Measurements from ENCODE around the gene TMEM108.

The TMEM108 gene

DNA sequence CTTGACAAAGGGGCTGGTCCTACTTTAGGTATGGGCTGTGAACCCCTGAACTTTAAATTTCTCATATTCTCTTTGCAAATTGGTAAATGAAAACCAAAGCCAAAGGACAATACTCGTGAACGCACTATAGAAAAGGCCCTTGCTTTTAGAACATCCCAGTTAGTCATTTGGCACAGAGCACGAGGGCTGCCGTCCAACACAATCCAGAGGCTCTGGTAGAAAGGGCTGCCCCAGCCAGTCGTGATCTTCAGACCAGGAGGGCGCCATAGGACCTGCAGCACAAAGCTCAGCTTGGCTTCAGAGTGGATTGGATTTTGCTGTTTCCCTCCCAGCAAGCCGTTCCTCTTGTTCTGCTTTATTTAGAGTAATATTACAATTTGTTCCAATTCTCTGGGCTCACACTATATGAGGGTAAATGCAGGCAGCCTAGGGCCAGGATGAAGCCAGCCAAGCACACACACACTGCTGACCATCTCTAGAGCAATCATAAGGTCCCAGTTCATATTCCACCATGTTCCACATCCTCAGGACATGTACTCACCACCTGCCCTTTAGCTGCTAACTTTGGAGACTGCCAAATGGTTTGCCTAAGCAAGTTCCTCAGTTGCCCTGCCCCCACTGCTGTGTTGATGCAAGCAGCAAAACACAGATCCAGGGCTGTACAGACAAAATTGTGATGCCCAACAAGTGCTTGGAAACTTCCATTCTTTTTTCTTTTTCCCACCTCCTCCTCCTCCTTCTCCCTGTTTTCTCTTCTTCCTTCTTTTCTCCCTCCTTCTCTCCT, 355.7 kb downstream of the TMEM108 start:
- no peak for DNase-seq

DNA sequence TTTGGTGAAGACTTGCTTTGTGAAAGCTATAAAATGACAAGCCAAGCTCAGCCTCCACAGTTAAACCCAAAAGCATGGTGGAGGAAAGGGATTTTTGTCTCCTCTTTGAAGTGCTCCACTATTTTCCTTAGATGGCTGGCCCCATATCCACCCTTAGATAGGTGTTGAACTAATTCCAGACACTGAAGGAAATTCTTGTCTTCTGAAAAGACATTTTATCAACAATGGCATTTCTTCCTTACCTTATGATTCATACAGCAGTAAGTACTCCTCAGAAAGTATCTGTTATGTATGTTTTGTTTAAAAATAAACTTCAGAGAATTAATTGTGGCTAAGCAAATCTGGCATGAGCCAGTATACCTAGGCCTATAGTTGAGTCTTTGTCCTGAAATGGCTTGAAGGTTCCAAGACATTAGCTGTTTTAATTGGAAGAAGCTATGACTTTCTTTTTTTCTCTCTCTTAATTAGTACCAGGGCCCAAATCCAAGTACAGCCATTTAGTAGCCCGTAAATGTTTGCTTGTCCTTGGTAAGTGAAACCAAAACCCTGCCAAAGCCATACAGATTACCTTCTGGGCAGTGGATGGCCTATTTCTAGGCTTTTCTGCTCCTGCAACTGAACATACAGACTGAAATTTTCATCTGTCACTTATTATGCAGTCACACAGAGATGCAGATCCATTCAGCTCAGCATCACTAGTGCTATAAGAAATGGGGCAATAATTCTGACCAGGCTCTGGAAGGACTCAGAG, 356.5 kb downstream of the TMEM108 start:
- no peak for DNase-seq

DNA sequence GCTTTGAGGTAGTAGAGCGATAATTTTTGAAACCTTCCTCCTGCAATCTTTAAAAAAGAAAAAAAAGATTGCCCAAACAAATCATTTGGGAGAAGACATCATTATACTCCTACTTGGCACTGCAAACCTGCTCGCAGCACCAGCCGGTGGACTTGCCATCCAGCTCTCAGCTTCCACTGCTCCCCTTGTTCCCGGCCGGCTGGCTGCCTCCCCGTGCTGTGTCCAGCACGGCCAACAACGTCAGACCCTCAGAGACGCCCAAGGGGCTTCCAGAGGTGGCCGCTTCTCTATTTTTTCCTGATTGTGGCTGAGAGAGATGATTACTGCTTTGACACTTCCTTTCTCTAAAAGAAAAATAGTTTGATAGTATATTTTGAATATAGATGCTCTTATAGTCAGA, 358.7 kb downstream of the TMEM108 start:
- DNase-seq: no peak

DNA sequence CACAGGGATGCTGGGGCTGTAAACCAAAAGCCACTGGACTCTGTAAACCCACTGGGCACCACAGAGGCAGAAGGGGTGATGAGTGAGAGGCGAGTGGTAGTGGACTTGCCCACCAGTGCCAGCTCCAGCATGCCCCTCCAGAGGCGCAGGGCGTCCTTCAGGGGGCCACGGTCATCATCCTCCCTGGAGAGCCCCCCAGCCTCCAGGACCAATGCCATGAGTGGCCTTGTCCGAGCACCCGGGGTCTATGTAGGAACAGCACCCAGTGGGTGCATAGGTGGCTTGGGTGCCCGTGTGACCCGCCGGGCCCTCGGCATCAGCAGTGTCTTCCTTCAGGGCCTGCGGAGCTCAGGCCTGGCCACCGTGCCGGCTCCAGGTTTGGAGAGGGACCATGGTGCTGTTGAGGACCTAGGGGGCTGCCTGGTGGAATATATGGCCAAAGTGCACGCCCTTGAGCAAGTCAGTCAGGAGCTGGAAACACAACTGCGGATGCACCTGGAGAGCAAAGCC, 361.9 kb downstream of the TMEM108 start, which contains the start of gene BFSP2:
Gene BFSP2 (plus strand): TSS at position 51 of the 510 bp plus-strand sequence. CDS start 28 bp downstream, at position 79.
- DNase-seq: no peak

DNA sequence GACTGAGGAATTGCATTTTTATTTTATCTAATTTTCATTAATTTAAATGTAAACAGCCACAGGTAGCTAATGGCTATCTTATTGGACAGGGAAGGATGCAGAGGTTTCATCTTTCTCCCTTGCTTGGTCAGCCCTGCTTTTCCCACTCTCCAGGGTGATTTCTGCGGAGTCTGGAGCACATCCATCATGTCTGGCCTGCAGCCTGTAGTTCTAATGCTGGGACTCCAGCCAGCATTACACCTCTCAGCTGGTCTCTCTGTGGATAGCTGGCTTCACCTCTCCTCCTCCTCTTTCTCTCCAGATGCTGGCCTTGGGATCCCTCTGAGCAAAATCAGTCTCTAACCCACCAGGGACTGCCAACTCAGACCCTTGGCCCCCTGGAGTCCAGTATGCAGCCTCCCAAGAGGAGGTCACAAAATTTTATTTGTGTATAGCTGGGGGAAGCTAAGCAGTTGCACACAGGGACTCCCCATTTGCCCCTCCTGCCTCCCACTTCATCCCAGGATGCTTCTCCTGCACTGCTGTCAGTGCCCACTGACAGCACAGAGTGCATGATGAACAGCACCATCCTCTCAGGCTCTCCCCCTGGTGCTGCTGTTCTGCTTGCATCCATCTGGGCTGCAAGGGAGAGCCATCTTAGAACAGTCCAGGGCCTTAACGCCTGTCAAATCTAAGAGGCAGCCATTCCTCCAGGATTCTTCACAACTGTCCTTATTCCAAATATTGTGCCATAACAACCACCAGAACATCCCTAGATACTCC, 363.4 kb downstream of the TMEM108 start:
- DNase-seq: no peak

DNA sequence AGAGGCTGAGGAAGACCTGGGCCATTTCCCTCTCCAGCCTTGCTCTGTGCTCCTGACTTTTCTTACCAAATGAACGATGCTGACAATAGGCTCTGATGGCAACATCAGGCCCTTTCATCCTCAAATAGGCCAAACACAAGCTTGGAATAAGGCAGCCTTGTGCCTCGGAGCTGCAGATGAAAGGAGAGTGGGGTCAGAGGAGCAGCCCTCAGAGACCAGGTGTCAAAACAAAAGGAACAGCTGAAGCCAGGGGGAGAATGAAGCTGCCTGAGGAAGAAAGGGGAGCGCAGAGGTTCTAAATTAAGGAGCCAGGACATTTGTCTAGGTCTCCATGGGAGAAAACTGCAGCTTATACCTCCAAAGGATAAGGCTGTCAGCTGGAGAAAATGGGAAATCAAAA, 366.7 kb downstream of the TMEM108 start:
- no peak for DNase-seq

DNA sequence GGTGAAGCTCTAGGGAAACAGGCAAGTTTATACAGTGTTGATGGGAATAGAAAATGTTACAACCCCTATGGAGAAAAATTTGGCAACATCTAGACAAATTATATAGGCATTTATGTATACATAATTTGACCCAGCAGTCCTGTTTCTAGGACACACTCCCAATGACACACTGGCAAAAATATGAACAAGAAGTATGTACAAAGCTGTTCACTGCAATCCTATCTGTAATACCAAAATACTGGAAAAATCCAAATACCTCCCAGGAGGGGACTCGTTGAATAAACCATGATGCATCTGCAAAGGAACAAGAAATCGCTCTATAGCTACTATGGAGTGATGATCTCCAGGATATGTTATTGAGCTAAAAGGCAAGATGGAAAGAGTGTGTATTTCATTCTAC, 370.2 kb downstream of the TMEM108 start:
- DNase-seq: no peak

DNA sequence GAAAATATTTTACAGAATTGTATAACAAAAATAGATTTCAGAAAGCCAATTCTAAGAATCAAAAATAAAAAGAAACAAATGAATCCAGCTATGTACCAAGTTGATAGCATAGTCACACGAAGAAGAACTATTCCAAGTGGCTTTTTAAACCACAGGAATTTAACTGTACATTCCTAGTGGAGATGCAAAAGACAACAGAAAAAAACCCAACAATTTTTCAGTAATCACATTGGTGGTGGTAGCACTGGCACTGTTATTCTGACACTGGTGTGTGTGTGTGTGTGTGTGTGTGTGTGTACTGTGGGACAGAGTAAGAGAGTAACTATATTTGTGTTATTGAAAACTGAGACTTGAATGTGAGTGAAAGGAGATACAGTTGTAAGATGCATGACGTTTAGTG, 370.8 kb downstream of the TMEM108 start:
- DNase-seq: no peak

DNA sequence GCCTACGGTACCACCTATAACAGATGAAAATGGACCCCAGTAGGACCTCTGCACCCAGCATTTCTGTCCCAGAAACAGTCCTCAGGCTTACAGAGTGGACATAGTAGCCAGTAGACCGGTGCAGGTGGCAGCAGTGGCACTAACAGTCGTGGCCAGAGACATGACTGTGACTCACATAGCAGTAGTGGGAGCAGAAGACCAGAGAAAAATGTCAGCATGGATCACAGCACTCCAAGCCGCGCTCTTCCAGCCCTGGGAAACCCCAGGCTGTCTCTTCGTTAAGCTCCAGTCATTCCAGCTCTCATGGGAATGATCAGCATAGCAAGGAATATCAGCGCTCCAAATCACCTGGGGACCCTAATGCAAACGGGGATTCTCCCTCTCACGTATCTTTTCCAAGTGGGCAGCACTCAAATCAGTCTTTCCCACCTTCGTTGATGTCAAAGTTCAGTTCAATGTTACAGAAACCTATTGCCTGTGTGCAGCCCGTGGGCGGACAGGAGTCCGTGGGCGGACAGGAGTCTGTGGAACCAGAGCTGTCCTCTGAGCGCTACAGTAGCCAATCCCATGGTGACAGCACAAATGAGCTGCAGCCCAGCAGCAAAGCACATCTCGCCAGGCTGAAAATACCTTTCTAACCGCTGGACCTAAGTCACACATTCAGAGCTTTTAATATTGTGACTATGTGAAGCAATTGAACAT, 372.2 kb downstream of the TMEM108 start:
- DNase-seq: no peak

DNA sequence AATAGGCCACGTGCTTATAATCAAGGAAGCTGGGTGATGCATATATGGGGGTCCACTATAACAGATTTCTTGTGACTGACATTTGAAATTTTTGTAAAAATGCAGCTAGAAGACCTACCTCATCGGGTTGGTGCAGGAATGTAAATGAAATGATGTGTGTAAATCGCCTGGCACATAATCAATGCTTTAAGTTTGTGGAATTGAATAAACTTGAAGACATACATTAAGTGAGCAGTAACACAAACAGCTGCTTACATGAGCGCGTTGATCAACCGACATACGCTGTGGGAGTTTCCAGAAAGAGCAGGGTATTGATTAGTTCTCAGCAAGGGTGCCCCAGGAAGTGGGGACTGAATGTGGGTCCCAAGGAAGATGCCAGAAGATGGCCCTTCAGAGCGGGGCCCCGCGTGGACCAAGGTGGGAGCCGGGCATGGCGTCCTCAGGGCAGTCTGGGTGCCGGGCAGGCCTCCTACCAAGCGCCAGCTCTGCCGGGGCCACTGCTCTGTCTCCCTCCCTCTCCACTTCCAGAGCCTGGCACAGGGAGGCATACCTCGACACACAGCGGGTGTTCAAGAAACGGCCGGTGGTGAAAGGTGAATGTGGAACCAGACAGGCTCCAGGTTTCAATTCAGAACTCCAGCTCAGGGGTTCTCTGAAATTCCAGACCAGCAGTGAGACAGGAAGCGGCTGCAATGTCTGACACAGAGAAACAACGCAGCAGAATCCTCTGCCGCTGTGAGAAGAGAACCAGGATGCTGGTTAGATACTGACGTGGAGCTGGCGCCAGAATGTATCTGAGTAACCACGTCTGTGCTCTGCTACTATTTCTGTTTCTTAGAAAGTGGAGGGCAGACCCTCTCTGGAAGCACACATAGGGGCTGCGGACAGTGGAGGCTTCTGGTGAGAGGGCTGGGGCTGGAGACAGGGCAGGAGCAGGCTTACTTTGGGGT, 374.3 kb downstream of the TMEM108 start:
- no peak for DNase-seq

DNA sequence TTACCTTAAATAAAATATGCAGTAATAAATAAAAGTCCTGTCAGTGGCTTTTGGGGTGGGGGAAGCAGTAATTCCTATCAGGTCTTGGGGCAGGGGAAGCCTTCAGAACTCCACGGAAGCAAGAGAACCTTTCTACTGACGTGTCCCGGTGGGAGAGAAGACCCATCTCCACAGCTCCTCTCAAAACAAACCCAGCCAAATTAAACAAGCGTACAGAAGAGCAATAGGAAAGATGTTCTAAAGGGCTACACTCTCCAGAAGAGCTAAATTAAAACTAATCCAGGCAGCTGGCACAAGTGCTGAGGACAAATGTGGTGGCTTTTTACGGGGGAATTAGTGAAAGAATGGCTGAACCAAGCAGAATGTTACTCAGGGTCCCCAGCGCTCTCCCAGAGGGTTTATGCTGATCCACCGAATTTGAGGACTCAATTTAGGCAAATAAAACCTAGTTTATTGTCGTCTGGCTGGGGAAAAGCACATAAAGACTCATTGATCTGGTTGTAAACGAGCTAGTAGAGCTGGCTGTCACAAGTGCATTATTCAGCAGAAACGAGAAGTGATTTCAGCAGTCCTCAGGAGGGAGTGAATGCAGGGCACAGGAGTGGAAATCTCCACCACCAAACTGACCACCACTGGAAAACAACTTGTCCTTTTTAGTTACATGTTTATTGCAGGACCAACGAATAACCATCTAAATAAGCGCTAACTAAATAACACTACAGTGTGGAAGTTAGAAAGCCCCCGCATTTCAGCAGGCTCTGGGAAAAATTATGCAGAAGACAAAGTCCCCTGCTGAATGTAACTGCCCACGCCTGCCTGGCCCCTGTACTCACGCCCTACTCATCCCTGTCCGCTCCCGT, 375.2 kb downstream of the TMEM108 start:
- no peak for DNase-seq

DNA sequence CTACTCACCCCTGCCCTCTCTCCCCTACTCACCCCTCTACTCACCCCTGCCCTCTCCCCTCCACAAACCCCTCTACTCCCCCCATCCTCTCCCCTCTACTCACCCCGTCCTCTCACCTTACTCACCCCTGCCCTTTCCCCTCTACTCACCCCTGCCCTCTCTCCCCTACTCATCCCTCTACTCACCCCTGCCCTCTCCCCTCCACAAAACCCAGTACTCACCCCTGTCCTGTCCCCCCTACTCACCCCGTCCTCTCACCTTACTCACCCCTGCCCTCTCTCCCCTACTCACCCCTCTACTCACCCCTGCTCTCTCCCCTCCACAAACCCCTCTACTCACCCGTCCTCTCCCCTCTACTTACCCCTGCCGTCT, 375.8 kb downstream of the TMEM108 start:
- no peak for DNase-seq

DNA sequence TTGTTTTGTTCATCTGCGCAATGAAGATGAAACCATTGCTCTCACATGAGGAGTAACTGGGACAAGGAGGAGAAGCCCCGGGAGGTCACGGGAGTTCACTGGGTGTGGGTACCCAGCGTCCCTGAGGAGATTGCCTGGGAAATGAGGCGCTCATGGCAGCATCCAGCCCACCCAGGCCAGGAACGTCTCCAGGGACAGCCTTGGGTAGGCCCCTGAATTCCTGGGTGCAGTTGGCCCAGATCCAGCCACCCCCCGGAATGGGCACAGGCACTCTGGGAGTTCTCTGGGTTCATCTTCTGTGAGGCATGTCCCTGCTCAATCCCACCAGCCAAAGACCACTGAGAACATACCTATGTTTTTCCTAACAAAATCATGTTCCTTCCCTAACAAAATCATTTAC, 380.2 kb downstream of the TMEM108 start:
- no peak for DNase-seq

DNA sequence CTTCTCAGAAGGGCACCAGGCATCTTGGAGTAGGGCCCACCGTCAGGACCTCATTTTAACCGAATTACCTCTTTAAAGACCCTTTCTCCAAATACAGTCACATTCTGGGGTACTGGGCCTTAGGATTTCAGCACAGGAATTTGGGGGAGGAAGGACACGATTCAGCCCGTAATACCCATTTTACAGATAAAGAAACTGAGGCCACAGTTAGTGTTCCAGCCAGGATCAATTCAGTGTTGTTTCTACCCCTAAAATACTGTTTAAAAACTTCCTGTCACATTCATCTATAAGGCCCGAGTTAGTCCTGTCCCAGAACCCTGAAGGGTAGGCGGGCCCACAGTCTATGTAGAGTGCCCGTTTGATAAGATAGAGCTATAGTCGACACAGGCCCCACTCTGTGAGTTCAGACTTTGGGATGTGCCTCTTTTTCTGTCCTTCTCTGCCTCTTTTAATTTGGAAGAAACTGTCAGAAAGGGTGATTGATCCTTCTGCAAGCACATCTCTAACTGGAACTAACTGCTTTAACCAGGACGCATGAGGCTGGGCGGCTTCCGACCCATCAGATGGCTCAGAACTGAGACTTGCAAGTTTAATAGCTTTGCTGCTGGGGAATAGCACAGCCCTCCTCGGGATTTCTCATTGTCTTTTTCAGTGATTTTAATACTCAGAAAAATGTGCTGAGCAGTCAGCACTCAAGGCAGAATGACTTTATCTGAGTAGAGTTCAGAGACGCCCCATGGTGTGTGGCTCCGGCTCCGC, 381.1 kb downstream of the TMEM108 start:
- no peak for DNase-seq

DNA sequence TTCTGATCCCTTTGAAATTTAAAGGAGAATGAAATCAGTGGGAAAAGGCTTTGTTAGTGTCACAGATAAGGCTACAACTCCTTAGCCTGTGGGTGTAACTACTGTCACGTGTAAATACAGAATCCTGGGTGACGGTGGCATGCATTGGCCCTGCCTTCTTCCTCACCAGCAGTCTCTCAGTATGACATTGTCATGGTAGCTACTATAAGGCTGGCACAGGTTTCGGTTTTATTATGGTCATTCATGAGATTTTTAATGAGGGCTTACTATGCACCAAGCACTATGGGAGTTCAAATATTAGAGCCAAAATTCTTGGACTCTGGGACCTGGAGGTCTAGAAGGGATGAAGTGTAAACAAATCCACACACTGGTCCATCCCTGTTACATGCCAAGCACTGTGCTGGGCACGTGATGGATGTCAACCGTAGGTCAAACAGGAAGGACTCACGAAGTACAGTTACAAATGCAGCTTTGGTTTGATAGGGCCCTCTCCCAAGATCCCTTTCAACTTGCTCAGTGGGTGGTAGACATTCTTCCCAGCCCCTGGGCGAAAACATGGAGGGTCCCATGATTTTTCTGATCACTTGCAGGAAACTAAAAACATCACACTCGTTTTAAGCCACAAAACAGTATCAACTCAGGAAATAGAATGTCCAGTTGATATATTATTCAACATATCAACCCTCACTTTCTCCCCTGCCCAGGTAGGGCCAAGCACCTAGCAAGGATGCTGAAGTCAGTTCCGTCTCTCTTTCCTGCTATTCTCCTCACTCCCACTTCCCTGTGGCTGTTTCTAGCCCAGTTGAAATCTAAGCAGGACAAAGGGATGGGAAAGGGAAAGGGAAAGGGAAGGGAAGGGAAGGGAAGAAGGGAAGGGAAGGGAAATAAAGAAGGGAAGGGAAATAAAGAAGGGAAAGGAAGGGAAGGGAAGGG, 387.0 kb downstream of the TMEM108 start:
- no peak for DNase-seq

DNA sequence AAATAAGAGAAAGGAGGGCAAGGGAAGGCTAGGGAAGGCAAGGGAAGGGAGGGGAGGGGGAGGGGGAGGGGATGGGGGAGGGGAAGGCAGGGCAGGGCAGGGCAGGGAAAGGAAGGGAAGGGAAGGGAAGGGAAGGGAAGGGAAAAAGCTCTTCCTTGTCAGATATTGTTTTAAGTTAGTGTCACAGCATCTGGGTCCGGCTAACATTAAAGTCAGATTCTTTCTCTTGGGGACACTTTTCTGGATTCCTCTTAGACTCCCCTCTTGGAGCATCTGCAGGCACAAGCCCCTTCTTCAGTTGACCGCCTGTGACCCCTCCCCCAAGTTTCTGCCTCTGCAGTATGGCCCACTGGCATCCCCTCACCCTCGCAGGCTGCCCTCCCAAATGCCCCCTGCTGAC, 387.7 kb downstream of the TMEM108 start:
- DNase-seq: no peak

DNA sequence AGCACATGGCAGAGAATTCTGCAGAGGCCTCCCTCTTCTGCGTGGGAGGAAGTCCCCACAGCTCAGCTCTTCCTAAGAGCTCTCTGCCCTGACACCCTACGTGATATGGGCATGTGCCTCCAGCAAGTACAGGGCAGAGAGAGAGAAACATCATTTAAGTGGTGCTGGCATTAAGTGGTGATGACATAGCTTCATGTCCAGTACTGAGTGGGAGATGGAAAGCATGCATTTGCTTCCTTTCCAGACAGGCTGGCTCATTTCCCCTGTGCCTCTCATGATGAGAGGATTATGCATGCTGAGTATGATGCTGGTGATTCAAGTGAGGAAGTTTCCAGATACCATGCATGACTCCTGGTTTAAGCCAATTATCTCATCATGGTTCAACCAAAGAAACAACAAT, 388.5 kb downstream of the TMEM108 start:
- DNase-seq: no peak

DNA sequence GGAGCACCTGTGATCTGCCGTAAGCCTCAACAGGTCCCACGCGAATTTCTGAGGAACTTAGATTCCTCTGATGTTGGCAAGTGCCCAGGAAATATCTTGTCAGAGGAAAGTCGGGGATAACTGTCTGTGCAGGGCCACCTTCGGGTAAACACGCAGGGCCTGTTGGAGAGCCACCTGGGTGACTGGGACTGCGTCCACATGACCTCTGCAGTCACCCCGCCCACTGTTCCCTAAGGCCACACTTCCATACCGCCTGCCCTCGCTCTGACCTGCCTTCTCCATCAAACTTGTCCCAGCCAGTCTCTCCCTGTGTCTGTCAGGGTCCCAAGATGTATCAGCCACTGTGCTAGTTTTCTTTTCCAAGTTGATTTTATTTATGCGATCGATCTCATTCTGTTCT, 390.4 kb downstream of the TMEM108 start:
- no peak for DNase-seq

DNA sequence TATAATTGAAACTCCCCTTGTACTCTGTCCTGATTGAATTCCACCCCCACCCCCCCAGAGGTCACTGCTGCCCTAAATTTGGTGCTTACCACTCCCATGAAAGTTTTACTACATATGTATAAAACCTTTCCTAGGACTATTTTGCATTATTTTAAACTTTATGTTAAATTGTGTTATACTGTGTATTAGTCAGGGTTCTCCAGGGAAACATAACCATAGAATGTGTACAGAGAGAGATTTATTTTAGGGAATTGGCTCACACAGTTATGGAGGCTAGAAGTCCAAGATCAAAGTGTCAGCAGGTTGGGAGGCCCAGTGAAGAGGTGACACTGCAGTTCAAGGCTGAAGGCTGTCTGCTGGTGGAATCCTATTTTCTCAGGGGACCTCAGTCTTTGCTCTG, 390.9 kb downstream of the TMEM108 start:
- no peak for DNase-seq
